ES-I3 (cell line): Measurements from ENCODE around the gene PDE3B.
"Not testable (repeated sequence)": the region's sequence is repeated elsewhere in the genome, so short reads cannot be mapped to it uniquely, and the experiment has no call there.

Experiments
- H3K36me3 ChIP-seq: 2 replicates; pipeline ENCODE4 v1.6.1; 2013; ENCODE audit warnings: mild to moderate bottlenecking, low read length, control low read depth, moderate library complexity; ENCODE audit not compliant: insufficient read depth
- H3K4me1 ChIP-seq: 2 replicates; pipeline ENCODE4 v1.6.1; 2013; ENCODE audit warnings: mild to moderate bottlenecking, control low read depth, low read length; ENCODE audit not compliant: insufficient read depth
- H3K9ac ChIP-seq: 2 replicates; pipeline ENCODE4 v1.6.1; 2013; ENCODE audit warnings: low read depth, mild to moderate bottlenecking, low read length, moderate library complexity
- H3K9me3 ChIP-seq: 2 replicates; pipeline ENCODE4 v1.6.1; 2013; ENCODE audit warnings: mild to moderate bottlenecking, low read length, moderate library complexity; ENCODE audit not compliant: control insufficient read depth, insufficient read depth

Gene PDE3B

GRCh38 chr11:14863775-14864174, 220.2 kb downstream of the PDE3B start:
- not testable (repeated sequence) for H3K9me3 ChIP-seq, H3K9ac ChIP-seq, H3K4me1 ChIP-seq, H3K36me3 ChIP-seq

DNA sequence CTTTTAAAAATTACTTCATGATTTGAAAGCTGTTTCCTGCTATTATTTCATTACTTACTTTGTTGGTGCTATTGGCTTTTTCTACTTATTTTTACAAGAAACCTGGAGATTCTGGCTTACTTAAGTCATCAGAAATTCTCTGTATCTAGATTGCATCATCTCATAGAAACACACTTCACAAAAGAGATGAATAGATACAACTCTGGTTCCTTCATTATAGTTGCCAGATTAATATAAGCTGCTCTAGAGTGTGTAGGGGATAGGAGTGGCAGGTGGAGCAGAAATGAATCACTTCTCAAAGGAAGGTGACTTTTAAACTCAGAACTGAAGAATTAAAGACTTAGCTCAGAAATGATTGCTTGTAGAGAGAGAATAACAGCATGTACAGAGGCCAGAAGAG, 228.4 kb downstream of the PDE3B start:
- H3K36me3 ChIP-seq = no peaks in the 10 kb centered on the region
- H3K9ac ChIP-seq = no peak overlapping the region
- H3K4me1 ChIP-seq = no peaks in the 10 kb centered on the region
- H3K9me3 ChIP-seq = no peaks in the 10 kb centered on the region

- no peaks in the 10 kb centered on the region for H3K36me3 ChIP-seq
Observed at GRCh38 chr11:14873632-14874031, 230.0 kb downstream of the PDE3B start.

DNA sequence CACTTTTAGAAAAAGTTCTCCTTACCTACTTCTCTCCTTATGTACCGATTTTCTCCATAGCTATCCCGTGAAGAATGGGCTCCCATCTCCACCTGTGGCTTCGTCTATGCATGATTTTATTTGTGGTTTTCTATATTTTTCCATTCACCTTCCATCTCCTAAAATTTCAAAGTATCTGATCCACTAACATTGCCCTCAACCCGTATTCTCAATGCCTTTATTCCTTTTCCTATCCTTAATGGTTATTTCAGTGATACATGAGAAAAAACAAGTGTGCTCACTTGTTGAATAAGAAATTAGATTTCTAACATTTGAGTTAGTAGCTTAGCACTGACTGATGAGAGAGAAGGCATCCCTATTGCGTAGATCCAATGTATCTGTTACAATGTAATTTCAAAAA, 231.6 kb downstream of the PDE3B start:
- H3K9me3 ChIP-seq = no peaks in the 10 kb centered on the region
- H3K36me3 ChIP-seq = no peaks in the 10 kb centered on the region
- no peak overlapping the region for H3K9ac ChIP-seq
- H3K4me1 ChIP-seq = no peaks in the 10 kb centered on the region

More at GRCh38 chr11:14873632-14874031, 230.0 kb downstream of the PDE3B start:
- no peaks in the 10 kb centered on the region for H3K4me1 ChIP-seq
- no peaks in the 10 kb centered on the region for H3K9me3 ChIP-seq
- no peak overlapping the region for H3K9ac ChIP-seq

- Histone ChIP-seq H3K4me1 (no peaks in the 10 kb centered on the region), H3K9ac (no peak overlapping the region), H3K36me3 (no peaks in the 10 kb centered on the region), H3K9me3 (no peaks in the 10 kb centered on the region)
Observed at GRCh38 chr11:14881576-14882193, 238.1 kb downstream of the PDE3B start.

GRCh38 chr11:14882196-14882595, 238.6 kb downstream of the PDE3B start:
- H3K36me3 ChIP-seq = no peaks in the 10 kb centered on the region
- H3K9ac ChIP-seq = no peak overlapping the region
- H3K4me1 ChIP-seq = no peaks in the 10 kb centered on the region
- H3K9me3 ChIP-seq = no peaks in the 10 kb centered on the region

- H3K9me3 ChIP-seq, H3K36me3 ChIP-seq, H3K4me1 ChIP-seq, H3K9ac ChIP-seq: not testable (repeated sequence)
Observed at GRCh38 chr11:14883683-14884082, 240.1 kb downstream of the PDE3B start.

DNA sequence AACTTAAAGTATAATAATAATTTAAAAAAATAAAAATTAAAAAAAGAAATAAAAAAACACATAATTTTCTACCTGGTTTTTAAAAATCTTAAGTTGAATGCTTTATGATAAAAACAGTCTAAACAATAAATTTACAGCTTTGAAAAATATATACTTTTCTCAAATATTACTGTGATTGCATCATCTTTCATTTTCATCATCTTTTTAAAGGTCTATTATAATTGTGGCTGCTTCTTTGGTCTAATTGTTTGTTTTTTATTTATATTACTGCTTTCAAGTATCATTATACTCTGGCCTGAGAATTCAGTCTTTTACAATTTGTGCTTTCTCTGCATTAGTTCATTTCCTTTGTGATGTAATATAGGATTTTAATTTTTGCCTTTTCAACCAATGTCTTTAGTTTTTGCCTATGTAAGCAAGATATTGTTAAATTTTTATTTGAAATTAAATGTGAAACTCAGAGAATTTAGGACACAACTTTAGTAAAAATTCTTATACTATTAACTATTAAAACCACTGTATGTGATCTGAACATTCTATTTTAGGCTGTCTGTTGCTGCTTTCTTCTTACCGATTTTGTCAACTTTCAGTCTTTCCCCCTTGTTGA, 241.2 kb downstream of the PDE3B start:
- no peaks in the 10 kb centered on the region for H3K36me3 ChIP-seq

DNA sequence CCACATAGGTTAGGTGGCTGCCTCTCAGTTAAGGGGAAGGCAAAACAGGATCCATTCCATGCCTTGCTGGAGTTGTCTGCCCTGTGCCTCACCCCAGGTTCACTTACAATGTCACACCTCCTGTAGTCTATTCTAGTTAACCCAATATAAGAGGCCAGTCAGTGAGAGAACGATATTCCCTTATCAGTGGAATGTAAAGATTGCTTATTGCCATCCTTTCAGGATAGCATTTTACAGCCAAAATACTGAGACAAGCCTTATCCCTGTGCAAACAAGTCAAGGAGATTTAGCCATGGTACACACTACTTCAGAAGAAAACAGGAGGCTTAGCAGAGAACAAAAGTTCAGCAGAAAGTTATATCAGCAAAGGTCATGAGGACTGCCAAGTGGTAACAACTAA, 242.9 kb downstream of the PDE3B start:
- no peaks in the 10 kb centered on the region for H3K4me1 ChIP-seq
- H3K9me3 ChIP-seq = no peaks in the 10 kb centered on the region
- H3K9ac ChIP-seq = no peak overlapping the region
- no peaks in the 10 kb centered on the region for H3K36me3 ChIP-seq

More for the DNA sequence above, 241.2 kb downstream of the PDE3B start:
- Histone ChIP-seq H3K4me1 (no peaks in the 10 kb centered on the region), H3K9me3 (no peaks in the 10 kb centered on the region), H3K9ac (no peak overlapping the region)

DNA sequence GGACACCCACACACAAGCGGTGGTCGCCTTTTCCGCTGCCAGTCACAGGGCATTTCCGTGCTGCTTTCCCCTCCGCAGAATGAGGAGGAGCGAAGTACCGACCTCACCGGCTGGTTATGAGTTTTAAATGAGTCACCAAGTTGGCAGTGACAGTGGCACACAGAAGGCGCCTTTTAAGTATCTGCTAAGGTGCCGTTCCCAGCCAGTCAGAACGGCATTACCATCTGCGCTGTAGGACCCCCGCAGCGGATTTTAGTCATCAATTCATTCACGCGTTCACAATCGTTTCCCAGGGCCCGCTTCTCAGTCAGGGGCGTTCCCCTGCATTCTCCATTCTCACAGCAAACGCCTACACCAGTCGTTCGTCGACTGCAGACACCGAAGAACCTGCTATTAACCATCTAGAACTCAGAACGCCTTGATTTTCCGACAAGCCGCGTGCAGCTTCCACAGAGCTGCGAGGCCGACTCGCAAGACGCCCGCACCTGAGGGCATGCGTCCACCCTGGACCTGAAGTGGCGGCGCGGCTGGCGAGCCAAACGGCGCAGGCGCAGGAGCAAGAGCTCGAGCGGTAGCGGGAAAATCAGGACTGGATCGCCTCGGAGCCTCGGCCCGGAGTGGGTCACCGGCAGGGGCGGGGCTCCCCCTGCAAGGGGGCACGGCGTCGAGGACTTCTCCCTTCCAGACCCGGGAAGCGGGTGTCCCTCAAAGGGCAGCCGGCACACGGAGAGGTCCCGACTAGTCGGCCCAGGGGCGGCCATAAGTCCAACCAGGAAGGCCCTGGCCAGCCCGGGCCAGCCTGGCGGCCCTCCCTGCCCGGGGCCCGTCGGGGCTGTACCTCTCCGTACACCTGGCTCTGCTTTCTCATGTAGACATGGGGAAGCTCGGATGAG, 247.8 kb downstream of the PDE3B start:
- Histone ChIP-seq H3K4me1 (peaks cover 14% of the 10 kb centered on the region), H3K36me3 (no peaks in the 10 kb centered on the region), H3K9me3 (no peaks in the 10 kb centered on the region), H3K9ac (peak overlapping the region; percentile 59)

DNA sequence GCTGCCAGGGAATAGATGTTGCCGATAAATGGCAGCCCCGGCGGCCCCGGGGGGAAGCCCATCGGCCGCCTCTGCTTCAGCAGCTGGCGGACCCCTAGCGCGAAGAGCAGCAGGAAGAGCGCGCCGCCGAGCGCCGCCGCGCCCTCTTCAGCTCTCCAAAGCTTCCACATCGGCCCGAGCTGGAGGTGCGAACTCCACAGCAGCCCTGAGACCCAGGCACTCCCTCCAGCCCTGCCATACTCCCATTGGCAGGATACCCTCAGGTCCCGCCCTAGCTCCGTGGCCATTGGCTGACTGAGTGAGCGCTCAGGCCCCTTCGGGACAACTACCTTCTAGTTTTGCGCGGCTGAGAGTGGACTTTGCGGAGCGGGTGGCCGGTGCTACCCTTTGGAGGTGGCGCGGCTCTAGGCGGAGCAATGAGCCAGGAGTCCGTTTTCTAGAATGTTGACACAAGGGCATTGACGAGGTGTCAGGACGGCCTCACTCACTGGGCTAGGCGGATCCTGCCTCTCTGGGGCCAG, 248.5 kb downstream of the PDE3B start, which contains the start of gene CYP2R1:
TSS of gene CYP2R1 (minus strand) at position 196 of the 521 bp plus-strand sequence. CDS start at position 170, 26 bp downstream.
- Histone ChIP-seq H3K9ac (peak within 1 kb of the TSS; percentile 59), H3K9me3 (no peaks in the 10 kb centered on the region), H3K36me3 (no peaks in the 10 kb centered on the region), H3K4me1 (peaks cover 14% of the 10 kb centered on the region)

GRCh38 chr11:14892577-14892976, 249.0 kb downstream of the PDE3B start:
- no peaks in the 10 kb centered on the region for H3K36me3 ChIP-seq
- peaks cover 14% of the 10 kb centered on the region for H3K4me1 ChIP-seq
- peak overlapping the region; percentile 59; the same call in 1 of the 2 replicates for H3K9ac ChIP-seq
- H3K9me3 ChIP-seq = no peaks in the 10 kb centered on the region

DNA sequence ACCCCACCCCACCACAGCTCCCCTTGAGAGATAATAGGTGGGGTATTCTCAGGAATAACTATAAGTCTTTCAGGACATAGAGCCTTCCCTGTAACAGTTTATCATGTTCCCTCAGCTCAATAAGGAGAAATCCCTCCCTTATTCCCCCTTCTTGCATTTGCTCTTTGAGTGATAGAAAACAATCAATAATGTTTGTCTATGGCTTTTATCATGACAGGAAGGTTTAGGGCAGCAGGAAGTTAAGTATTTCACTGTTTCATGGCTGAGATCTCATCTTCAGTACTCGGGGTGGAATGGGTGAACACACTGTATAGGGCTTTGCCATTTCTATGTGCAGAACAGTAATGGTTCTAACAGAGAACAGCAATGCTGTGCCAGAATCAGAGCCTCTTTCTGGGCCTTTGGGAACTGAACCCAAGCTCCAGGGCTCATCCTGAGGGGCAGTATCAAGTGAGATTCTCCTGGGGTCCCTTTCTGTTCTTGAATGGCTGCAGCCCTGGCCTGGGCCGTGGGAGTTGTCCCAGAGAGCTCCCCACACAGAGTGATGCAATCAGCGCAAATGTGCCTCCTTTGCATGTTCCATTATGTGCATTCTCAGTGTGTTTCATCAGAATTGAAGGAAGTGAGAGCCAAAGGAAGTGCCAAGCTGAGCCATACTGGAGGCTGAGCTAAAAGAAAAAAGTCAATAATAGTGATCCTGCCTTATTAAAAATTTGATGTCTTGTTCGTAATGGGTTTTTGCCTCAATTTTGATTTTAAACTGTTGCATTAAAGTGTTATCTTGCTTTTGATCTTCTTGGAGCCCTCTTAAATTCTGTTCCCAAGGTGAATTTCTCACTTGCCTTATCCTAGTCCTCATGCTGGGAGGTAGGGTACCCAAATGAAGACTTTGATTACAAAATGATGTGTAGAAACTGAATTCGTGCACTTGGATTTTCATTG, 251.3 kb downstream of the PDE3B start:
- H3K9ac ChIP-seq = no peak overlapping the region; the same call in 1 of the 2 replicates
- no peaks in the 10 kb centered on the region for H3K9me3 ChIP-seq
- peaks cover 14% of the 10 kb centered on the region for H3K4me1 ChIP-seq
- no peaks in the 10 kb centered on the region for H3K36me3 ChIP-seq

DNA sequence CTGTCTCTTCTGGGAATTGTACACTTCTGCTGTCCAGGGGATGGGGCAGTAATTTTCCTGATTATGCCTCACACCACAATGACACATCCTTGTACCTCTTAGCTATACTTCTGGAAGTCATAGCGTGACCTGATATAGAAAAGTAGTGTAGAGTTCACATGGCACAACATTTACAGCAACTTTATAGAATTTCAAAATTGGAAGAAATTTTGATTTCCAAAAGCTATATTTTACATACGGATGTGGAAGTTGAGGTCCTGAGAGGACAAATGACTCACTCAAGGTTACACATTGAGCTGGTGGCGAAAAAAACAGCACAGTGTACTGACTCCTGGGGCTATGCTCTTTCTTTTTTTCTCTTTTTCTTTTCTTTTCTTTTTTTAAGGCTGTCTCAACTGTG, 254.8 kb downstream of the PDE3B start:
- Histone ChIP-seq H3K4me1 (peaks cover 14% of the 10 kb centered on the region), H3K36me3 (no peaks in the 10 kb centered on the region), H3K9me3 (no peaks in the 10 kb centered on the region), H3K9ac (no peak overlapping the region)
